HepG2 (cell line): ENCODE measurements around the gene CERS6. TPM values are rescaled to one million over a fixed set of nuclear protein-coding genes. Genes with fewer than 3 reads are reported as not detected.

Experiments
- ATF1 ChIP-seq: IDR thresholded peaks from 2 replicates; pipeline ENCODE4 v1.6.1; 2016; ENCODE audit warnings: mild to moderate bottlenecking, control low read depth
- ATF2 ChIP-seq: sonication (generic); formaldehyde crosslinking; IDR thresholded peaks from 2 replicates; pipeline ENCODE4 v1.4.0; 2020; ENCODE audit warnings: missing genetic modification reagents
- CREB3 ChIP-seq: sonication (generic); formaldehyde crosslinking; IDR thresholded peaks from 2 replicates; pipeline ENCODE4 v1.5.0; 2020; ENCODE audit warnings: missing genetic modification reagents
- EP300 ChIP-seq, 3 experiments: sonication (generic) in 1 of 3; formaldehyde crosslinking in 1 of 3; IDR thresholded peaks; 2 replicates each; pipeline versions ENCODE4 v1.5.1 to v1.6.1; 2011 to 2020; ENCODE audit warnings: low read depth in 2 of 3, low read length in 2 of 3, borderline replicate concordance in 1 of 3, improper control_type of control experiment in 1 of 3, mild to moderate bottlenecking in 1 of 3, missing genetic modification reagents in 1 of 3, moderate library complexity in 1 of 3
- HNRNPH1 ChIP-seq: fragments of 200-400 bp; formaldehyde crosslinking; optimal IDR thresholded peaks from 2 replicates; pipeline ENCODE3; 2017; ENCODE audit warnings: mild to moderate bottlenecking, low read depth, low read length
- LCORL ChIP-seq, 2 experiments: fragments of 450-650 bp in 1 of 2; sonication (generic) in 1 of 2; formaldehyde crosslinking in 1 of 2; IDR thresholded peaks; 2 replicates each; pipeline versions ENCODE4 v1.5.0 to v1.6.1; 2017 to 2020; ENCODE audit warnings: antibody characterized with exemption in 1 of 2, missing genetic modification reagents in 1 of 2
- MAFF ChIP-seq: IDR thresholded peaks from 2 replicates; pipeline ENCODE4 v1.6.1; 2011; ENCODE audit warnings: low read depth, low read length, improper control_type of control experiment
- MAFG ChIP-seq: sonication (generic); formaldehyde crosslinking; IDR thresholded peaks from 2 replicates; pipeline ENCODE4 v1.5.1; 2020; ENCODE audit warnings: mild to moderate bottlenecking, missing genetic modification reagents
- RARA ChIP-seq: IDR thresholded peaks from 2 replicates; pipeline ENCODE4 v1.6.1; 2016; ENCODE audit warnings: missing genetic modification reagents, missing compliant biosample characterization
- SATB2 ChIP-seq: sonication (generic); formaldehyde crosslinking; IDR thresholded peaks from 2 replicates; pipeline ENCODE4 v1.5.0; 2020; ENCODE audit warnings: missing genetic modification reagents
- SIN3A ChIP-seq: IDR thresholded peaks from 2 replicates; pipeline ENCODE4 v1.6.1; 2011; ENCODE audit warnings: low read depth, mild to moderate bottlenecking, control low read depth, low read length, borderline replicate concordance
- TOE1 ChIP-seq: sonication (generic); formaldehyde crosslinking; IDR thresholded peaks from 2 replicates; pipeline ENCODE4 v1.4.0; 2020; ENCODE audit warnings: mild to moderate bottlenecking, missing genetic modification reagents
- ZFP90 ChIP-seq: sonication (generic); formaldehyde crosslinking; IDR thresholded peaks from 2 replicates; pipeline ENCODE4 v1.8.0; 2022; ENCODE audit warnings: missing genetic modification reagents, mild to moderate bottlenecking, inconsistent platforms, borderline replicate concordance
- ZNF317 ChIP-seq: sonication (generic); formaldehyde crosslinking; IDR thresholded peaks from 2 replicates; pipeline ENCODE4 v1.5.0; 2020; ENCODE audit warnings: mild to moderate bottlenecking, missing genetic modification reagents
- ZNF607 ChIP-seq: sonication (generic); formaldehyde crosslinking; IDR thresholded peaks from 2 replicates; pipeline ENCODE4 v1.5.1; 2020; ENCODE audit warnings: missing genetic modification reagents, mild to moderate bottlenecking, borderline replicate concordance
- ZNF878 ChIP-seq: sonication (generic); formaldehyde crosslinking; IDR thresholded peaks from 2 replicates; pipeline ENCODE4 v1.8.1; 2023; ENCODE audit warnings: mild to moderate bottlenecking, missing genetic modification reagents, moderate library complexity
- ZSCAN5A ChIP-seq: sonication (generic); formaldehyde crosslinking; IDR thresholded peaks from 2 replicates; pipeline ENCODE4 v1.8.0; 2022; ENCODE audit warnings: mild to moderate bottlenecking, missing genetic modification reagents, borderline replicate concordance
- polyA plus RNA-seq, 8 experiments: library from polyadenylated mRNA; depleted of rRNA in 3 of 8; stranded (reverse) in 7 of 8; unstranded in 1 of 8; fragments of >200 nt; fragmentation: Illumina TruSeq in 4 of 8; extraction: Trizol in 4 of 8; gene quantifications; 2 replicates each; pipeline versions ENCODE4 v1.2.1 to v1.2.3, GENCODE V29; 2011 to 2016; ENCODE audit warnings: low read depth in 4 of 8, missing spikeins in 1 of 8, mixed read lengths in 1 of 8; ENCODE audit not compliant: insufficient read depth in 1 of 8
- total RNA-seq, 5 experiments: library from RNA; depleted of rRNA; stranded (reverse); fragments of >200 nt; fragmentation: Illumina TruSeq; extraction: Trizol; gene quantifications; 2 replicates each; pipeline ENCODE4 v1.2.3, GENCODE V29; 2016; ENCODE audit warnings: low read depth in 1 of 5
- TF ChIP-seq, protein P1 (sequence below): sonication (generic); formaldehyde crosslinking; IDR thresholded peaks from 2 replicates; pipeline ENCODE4 v1.8.1; 2022; ENCODE audit warnings: mild to moderate bottlenecking, missing genetic modification reagents

Gene CERS6
- total and polyA plus RNA-seq, 2 of the 13 experiments (the other 11 are each of a cell fraction or from before 2014, with no cell fraction given) = 10.1 to 20.3 TPM

DNA sequence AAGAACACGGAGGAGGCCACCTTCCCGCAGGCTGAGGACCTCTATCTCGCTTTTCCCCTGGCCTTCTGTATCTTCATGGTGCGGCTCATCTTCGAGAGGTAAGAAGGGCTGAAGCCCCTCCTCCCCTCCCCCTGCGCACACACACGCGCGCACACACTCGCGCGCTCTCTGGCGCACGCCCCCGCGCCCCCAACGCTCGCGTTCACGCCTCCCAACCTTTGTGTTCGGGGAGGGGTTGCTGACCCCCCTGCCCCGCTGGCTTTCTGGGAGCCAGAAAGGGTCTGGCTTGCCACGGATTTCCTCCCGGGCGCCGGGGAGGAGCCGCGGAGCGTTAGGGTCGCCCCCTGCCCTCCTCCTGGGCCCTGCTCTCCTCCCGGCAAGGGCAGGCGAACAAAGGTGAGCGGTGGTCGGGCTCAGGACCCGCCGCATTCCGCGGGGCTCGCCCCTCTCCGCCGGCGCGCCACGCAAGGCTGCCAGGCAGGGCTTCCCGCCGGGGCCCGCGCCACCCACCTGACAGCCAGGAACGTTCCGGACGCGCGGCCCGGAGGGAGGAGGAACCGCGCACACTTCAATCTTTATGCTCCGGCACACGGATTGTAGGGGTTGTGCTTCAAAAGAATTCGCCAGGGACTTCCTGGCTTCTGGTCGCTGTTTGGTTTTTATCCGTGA is 583 bp downstream of the CERS6 start (continued):
- TF ChIP-seq HNRNPH1 = no peak
- no peak; the same call in 1 of the 2 replicates for TF ChIP-seq ZFP90 (CRISPR knock-in tag)
- peak; percentile 29; the same call in 1 of the 2 replicates for TF ChIP-seq ZNF878 (CRISPR knock-in tag)
- no peak for TF ChIP-seq LCORL (IDR thresholded peaks at IDR 0.05)
- peak; percentile 81 for TF ChIP-seq LCORL (CRISPR knock-in tag; IDR thresholded peaks at IDR 0.05)
- no peak for TF ChIP-seq ZNF317 (CRISPR knock-in tag)
- TF ChIP-seq ZSCAN5A = no peak
- TF ChIP-seq ATF1 (CRISPR knock-in tag) = no peak
- no peak for TF ChIP-seq TOE1 (CRISPR knock-in tag)
- no peak for TF ChIP-seq CREB3 (CRISPR knock-in tag)
- TF ChIP-seq, protein P1, sequence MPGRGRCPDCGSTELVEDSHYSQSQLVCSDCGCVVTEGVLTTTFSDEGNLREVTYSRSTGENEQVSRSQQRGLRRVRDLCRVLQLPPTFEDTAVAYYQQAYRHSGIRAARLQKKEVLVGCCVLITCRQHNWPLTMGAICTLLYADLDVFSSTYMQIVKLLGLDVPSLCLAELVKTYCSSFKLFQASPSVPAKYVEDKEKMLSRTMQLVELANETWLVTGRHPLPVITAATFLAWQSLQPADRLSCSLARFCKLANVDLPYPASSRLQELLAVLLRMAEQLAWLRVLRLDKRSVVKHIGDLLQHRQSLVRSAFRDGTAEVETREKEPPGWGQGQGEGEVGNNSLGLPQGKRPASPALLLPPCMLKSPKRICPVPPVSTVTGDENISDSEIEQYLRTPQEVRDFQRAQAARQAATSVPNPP = no peak; the same call in 1 of the 2 replicates
- peak; percentile 5; the same call in 1 of the 2 replicates for TF ChIP-seq RARA
- 0 out of 2 replicates have a peak, but pooled peaks have one; percentile 60 for TF ChIP-seq ZNF607 (CRISPR knock-in tag)
- no peak for TF ChIP-seq SATB2 (CRISPR knock-in tag)
- TF ChIP-seq MAFF = no peak
- peak; percentile 81; the same call in 1 of the 2 replicates for TF ChIP-seq SIN3A
- no peak for TF ChIP-seq MAFG
- TF ChIP-seq EP300 (IDR thresholded peaks at IDR 0.05; ENCODE audit: low read depth in 2 of 2, low read length in 2 of 2) = no peak
- no peak for TF ChIP-seq EP300 (CRISPR knock-in tag; IDR thresholded peaks at IDR 0.05; ENCODE audit: borderline replicate concordance)
- no peak for TF ChIP-seq ATF2 (CRISPR knock-in tag)
